IMR-90 (cell line): ENCODE results near the gene RPS6KA2.

ENCODE experiments used
- BHLHE40 ChIP-seq: fragments of 150-350 bp; IDR thresholded peaks from 2 replicates; pipeline ENCODE4 v1.6.1; 2016; ENCODE audit warnings: mild to moderate bottlenecking, low read depth, low read length
- CEBPB ChIP-seq: IDR thresholded peaks from 2 replicates; pipeline ENCODE4 v1.6.1; 2012; ENCODE audit warnings: low read depth, low read length, improper control_type of control experiment
- ELK1 ChIP-seq: fragments of 150-350 bp; IDR thresholded peaks from 2 replicates; pipeline ENCODE4 v1.6.1; 2016; ENCODE audit warnings: low read depth, mild to moderate bottlenecking, low read length, moderate library complexity, borderline replicate concordance
- FOS ChIP-seq: fragments of 150-350 bp; IDR thresholded peaks from 2 replicates; pipeline ENCODE4 v1.6.1; 2016; ENCODE audit warnings: low read depth, low read length
- MAFK ChIP-seq: IDR thresholded peaks from 2 replicates; pipeline ENCODE4 v1.6.1; 2012; ENCODE audit warnings: low read depth, low read length, improper control_type of control experiment
- MAZ ChIP-seq: IDR thresholded peaks from 2 replicates; pipeline ENCODE4 v1.6.1; 2012; ENCODE audit warnings: low read depth, mild to moderate bottlenecking, low read length, improper control_type of control experiment, moderate library complexity, borderline replicate concordance
- MXI1 ChIP-seq: IDR thresholded peaks from 2 replicates; pipeline ENCODE4 v1.6.1; 2012; ENCODE audit warnings: low read depth, mild to moderate bottlenecking, low read length, moderate library complexity, borderline replicate concordance
- NFE2L2 ChIP-seq: fragments of 150-350 bp; IDR thresholded peaks from 2 replicates; pipeline ENCODE4 v1.6.1; 2016; ENCODE audit warnings: low read depth, mild to moderate bottlenecking, low read length
- POLR2A ChIP-seq: IDR thresholded peaks from 2 replicates; pipeline ENCODE4 v1.6.1; 2012; ENCODE audit warnings: mild to moderate bottlenecking, low read depth, low read length
- RAD21 ChIP-seq: IDR thresholded peaks from 2 replicates; pipeline ENCODE4 v1.6.1; 2012; ENCODE audit warnings: low read length, improper control_type of control experiment
- RFX5 ChIP-seq: IDR thresholded peaks from 2 replicates; pipeline ENCODE4 v1.8.0; 2012; ENCODE audit warnings: low read depth, mild to moderate bottlenecking, low read length, moderate library complexity
- SMC3 ChIP-seq: fragments of 150-350 bp; IDR thresholded peaks from 2 replicates; pipeline ENCODE4 v1.6.1; 2016; ENCODE audit warnings: low read depth, mild to moderate bottlenecking, antibody characterized with exemption, low read length, moderate library complexity
- TF ChIP-seq, protein P1 (sequence below): conservative IDR thresholded peaks from 2 replicates; pipeline ENCODE4 v1.5.1; 2012; ENCODE audit warnings: mild to moderate bottlenecking, low read depth, low read length, improper control_type of control experiment
- TF ChIP-seq, protein P2 (sequence below): fragments of 150-350 bp; IDR thresholded peaks from 2 replicates; pipeline ENCODE4 v1.6.1; 2017; ENCODE audit warnings: mild to moderate bottlenecking, antibody characterized with exemption, low read length, low read depth

- no peak for TF ChIP-seq POLR2A
- TF ChIP-seq, protein P1, sequence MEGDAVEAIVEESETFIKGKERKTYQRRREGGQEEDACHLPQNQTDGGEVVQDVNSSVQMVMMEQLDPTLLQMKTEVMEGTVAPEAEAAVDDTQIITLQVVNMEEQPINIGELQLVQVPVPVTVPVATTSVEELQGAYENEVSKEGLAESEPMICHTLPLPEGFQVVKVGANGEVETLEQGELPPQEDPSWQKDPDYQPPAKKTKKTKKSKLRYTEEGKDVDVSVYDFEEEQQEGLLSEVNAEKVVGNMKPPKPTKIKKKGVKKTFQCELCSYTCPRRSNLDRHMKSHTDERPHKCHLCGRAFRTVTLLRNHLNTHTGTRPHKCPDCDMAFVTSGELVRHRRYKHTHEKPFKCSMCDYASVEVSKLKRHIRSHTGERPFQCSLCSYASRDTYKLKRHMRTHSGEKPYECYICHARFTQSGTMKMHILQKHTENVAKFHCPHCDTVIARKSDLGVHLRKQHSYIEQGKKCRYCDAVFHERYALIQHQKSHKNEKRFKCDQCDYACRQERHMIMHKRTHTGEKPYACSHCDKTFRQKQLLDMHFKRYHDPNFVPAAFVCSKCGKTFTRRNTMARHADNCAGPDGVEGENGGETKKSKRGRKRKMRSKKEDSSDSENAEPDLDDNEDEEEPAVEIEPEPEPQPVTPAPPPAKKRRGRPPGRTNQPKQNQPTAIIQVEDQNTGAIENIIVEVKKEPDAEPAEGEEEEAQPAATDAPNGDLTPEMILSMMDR: no peak
- no peak for TF ChIP-seq RAD21
- TF ChIP-seq ELK1: no peak
- TF ChIP-seq, protein P2, sequence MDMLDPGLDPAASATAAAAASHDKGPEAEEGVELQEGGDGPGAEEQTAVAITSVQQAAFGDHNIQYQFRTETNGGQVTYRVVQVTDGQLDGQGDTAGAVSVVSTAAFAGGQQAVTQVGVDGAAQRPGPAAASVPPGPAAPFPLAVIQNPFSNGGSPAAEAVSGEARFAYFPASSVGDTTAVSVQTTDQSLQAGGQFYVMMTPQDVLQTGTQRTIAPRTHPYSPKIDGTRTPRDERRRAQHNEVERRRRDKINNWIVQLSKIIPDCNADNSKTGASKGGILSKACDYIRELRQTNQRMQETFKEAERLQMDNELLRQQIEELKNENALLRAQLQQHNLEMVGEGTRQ: no peak
- no peak for TF ChIP-seq RFX5
- TF ChIP-seq MAZ: no peak
- TF ChIP-seq FOS: no peak
- no peak for TF ChIP-seq BHLHE40
- no peak for TF ChIP-seq NFE2L2
- no peak for TF ChIP-seq MXI1
- TF ChIP-seq SMC3: no peak
- no peak for TF ChIP-seq MAFK
- TF ChIP-seq CEBPB: no peak
Measured at GRCh38 chr6:166477647-166478365, 149.2 kb downstream of the RPS6KA2 start.
